GM19397 (cell line): ENCODE data around the gene PTPRM.

Experiments used
- ATAC-seq: cut with Tn5 transposase; IDR thresholded peaks from one replicate; pipeline ENCODE4 v1.9.1; 2021; ENCODE audit warnings: mild to moderate bottlenecking, moderate library complexity; ENCODE audit not compliant: unreplicated experiment

PTPRM gene

DNA sequence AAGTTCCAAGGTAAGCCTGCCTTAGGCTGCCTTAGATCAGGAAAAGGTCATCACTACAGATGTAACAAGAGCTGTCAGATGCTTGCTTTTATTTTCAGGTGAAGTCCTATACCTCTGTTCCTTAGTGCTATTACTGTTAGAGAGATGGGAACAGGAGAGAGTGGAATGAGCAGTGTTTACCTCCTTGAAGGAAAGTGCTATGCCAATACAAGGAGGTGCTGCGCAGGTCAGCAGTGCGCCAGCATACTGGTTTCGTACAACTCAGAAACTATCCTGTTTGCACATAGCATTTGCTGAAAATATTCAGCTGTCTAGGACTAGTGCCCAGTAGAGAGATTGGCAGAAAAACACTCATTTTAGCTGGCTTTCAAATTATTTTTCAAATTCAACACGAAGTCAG is 629.1 kb downstream of the PTPRM start:
- ATAC-seq, result no peak

DNA sequence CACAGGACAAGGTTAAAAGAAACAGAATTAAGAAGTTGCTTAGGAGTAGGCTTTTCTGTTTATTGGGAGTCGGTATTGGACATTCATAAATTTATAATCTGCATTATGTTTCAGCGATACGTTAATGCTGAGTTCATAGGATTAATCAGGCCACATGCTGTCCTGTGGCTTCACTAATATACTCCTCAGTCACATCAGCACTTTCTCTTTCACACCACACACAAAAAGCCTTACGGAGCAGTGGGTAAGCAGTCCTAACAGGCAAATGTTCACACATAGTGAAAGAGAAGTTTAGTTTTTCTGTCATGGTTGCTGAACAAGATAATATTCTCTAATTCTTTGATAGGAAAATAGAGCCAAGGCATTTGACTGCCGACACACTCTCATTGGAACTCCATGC is 630.4 kb downstream of the PTPRM start:
- ATAC-seq, result no peak

DNA sequence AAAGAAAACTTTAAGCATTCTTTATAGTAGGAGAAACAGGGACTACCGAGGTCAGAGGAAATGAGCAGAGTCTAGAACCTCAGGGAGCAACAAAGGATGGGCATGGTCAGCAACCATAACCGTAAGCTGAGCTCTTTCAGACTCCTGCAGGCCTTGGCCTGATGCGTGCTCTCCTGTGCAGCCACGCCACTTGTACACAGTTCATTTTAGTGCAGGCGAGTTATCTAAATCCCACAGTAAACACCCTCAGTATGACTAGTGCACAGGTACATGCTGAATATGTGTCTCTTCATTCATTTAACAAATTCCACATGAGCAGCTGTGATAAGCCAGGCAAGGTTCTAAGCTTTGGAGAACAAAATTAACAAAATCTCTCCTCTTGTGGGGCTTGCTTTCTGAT is 640.9 kb downstream of the PTPRM start:
- no peak for ATAC-seq

DNA sequence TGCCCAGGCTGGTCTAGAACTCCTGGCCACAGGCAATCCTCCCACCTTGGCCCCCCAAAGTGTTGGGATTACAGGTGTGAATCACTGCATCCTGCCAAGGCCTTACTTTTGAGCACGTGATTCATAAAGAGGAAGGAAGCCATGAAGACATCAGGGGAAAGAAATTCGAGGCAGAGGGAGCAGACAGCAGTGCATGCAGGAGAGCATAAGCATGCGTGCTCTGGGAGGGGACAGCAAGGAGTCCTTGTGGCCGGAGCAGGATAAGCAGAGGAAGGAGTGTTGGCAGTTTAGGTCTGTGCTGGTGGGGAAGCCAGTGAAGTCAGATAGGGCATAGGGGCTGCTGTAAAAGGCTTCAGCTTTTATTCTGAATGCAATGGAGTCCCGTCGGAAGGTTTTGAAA is 641.6 kb downstream of the PTPRM start:
- no peak for ATAC-seq

DNA sequence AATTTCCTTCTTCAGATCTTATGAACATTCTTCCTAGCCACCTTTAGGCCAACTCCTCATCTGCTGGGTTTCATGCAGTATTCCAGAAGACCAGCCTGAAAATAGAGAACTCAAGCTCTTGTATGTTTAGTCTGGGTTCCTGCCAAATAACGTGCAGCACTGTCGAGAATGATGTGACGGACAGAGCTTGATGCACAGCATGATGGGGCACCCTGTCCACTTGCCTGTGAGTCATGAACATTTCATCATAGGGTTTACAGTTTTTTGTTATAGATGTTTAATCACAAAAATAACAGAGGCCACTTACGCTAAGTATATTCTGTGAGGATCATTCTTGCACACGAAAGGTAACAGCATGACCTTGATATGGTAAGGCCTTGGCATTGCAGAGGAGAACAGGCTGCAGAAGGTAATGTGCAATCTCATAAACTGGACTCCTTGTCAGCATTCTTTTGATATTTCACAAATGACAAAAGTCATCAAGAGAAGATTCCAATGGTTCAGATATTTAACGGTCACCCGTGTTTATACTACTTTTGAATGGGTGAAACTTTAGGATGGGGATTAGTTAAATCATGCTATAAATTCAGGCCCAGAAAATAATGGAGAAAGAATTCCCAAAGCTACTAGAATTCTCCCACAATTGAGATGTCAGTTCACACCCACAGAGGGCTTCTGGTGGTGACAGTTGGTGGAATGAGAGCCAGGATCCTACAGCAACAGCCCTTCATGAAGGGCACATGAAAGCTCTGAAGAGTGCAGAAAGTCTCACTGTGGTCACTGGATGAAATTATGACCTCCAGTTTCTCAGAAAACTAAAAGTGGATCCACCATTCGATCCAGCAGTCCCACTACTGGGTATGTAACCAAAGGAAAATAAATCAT is 646.0 kb downstream of the PTPRM start:
- ATAC-seq, result no peak

DNA sequence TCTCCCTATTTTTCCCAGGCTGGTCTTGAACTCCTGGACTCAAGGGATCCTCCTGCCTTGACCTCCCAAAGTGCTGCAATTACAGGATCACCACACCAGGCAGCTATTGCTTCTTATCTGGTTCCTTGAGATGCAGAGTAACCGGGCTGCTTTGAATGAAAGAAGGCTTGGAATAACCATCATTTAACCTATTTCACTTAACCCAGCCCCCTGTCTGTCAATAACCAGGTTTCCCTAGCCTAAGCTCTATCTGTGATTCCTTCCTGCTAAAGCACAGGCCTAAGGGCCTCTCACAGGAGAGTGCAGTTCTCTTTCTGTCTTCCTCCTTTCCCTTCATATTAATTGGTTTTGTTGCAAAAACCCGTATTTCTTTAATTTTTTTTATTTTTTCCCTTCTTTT is 648.6 kb downstream of the PTPRM start:
- no peak for ATAC-seq

DNA sequence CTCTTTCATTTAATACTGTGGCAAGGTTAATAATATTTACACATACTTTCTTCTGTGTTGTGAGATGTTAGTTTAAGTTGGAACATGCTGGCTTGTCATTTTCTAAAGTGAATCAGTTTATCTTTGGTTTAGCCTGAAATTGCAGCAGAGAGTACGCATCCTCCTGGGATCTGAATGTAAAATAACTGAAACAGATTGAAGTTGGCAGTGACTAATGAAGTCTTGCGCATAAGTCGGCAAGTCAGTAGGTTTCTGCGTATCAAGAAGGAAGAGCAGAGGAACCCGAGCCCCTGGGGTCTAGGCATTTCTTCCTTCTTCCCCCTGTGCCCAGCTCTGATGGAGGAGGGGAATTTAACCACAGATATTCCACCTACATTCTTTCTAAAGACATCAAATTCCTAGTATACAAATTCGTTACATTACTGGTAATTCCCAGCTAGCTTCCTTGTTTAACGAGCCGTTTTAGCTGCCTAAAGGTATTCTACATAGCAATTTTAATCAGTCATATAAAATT is 650.0 kb downstream of the PTPRM start:
- no peak for ATAC-seq

DNA sequence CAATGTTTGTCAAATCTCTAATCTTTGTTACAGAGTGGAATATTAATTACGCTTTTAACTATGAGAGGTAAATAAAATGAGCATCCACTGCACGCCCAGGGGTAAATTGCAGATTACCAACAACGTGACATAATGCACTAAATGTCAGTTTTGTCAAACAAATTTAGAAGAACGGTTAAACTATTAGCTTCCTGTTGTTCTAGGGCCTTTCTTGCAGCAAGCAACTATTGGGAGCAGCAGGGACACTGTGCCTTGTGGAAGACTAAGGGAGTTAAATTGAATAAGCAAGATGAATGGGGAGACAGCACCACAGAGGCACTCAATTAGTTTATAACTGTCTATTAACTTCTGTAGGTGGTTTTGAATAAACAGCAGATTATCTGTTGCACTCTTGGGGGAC is 651.1 kb downstream of the PTPRM start:
- no peak for ATAC-seq

DNA sequence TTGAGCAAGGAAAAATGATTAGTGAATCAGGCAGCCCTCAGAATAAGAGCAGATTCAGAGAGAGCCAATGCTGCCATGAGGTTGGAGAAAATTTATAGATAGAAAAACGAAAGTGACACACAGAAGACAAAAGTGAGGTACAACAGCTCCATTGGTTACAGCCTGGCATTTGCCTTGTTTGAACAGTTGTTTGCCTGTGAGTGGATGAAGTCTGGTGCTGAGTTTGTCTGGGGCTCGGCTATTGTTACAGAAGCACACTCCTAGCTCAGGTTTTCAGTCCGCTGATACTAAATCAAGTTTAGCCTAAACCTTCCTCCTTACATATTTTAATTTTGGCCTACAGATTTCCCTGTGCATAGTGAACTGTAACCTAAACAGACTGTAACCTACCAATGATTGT is 654.3 kb downstream of the PTPRM start:
- ATAC-seq, result no peak

DNA sequence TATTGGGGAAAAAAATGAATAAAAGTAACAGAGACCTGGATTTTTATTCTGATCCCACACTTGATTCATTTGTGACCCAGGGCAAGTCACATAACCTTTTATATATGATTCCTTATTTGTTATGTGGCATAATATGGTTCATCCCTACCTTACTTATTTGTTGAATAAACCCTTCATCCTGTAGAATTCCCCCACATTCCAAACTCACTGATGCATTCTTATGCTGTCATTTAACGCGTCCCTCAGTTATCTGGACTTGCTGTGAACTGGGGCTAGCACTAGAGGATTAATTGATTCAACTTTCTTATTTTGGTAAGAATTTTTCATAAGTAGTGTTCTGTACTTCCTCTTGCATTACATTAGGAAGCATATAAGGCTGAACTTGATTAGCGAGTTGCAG is 657.5 kb downstream of the PTPRM start:
- ATAC-seq, result no peak

DNA sequence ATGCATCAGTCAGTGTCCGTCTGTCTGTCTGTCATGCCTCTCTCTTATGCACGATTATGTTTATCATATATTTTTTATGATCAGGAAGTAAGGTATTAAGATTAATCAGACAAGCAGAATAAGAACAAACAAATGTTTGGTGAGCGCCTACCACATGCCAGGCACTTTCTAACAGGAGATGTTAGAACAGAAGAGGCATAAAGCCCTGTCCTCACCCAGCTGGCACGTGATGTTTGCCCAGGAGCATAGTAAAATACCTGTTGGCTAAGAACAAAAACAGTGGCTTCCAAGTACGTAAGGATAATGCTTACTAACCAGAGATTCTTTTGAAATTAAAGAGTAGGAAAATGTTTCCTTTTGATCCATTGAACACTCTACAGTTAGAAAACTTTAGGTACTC is 661.9 kb downstream of the PTPRM start:
- no peak for ATAC-seq

DNA sequence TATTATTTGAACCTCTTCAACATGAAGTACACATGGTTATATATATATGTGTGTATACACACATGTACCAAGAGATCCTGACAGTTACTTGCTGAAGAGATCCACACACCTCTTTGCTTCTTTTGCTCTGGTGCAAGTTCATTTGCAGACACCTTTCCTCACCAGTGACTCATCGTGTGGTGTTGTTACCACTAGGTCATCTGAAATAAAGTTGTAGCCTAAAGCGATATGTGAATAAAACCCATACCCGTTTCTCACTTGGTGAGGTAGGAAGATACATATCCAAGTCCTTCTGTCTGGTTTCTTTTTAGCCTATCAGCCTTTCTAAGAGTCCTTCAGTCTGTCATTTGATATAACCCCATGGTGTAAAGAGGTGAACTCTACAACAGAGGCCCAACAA is 662.7 kb downstream of the PTPRM start:
- ATAC-seq, result no peak

DNA sequence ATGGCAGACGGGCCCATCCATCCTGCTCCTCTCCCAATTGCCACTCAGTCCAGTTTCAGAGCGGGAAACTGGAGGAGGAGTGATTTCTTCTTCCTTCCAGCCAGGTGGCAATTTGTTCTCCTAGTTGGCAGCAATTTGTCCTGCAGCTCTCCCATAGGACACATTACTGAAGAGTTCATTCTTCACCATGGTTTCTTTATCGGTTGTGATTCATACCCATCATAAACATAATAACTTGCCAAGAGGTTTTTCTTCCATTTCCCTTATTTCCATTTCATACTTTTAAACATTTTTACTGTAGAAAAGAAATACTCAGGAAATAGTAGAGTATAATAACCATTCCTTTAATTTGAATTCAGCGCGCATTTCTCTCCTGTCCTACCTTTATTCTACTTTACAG is 664.2 kb downstream of the PTPRM start:
- no peak for ATAC-seq

DNA sequence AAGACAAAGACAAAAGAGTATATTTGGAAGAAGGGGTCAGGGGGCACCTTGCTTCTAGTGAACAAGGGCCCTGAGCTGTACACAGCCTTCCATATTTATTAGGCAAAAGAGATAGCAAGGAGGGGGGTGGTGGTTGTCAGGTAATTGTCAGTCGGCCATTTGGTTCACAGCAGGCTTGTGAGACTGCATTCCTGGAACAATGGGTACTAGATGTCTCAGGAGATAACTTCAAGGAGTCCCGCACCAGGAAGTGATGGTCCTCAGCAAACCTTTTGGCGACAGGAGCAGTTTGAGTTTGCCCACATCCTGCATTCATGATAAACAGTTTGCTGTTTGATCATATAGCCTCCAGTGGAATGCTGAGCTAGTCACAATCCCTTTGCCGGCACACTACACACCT is 665.7 kb downstream of the PTPRM start:
- no peak for ATAC-seq

DNA sequence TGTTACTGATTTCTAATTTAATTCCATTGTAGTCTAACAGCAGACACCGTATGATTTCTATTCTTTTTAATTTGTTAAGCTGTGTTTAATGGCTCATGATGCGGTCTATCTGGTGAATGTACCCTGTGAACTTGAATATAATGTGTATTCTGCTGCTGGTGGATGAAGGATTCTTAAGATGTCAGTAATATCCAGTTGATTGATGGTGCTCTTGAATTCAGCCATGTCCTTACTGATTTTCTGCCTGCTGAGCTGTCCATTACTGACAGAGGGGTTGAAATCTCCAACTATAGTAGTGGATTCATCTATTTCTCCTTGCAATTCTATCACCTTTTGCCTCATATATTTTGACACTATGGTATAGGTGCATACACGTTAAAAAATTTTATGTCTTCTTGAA is 668.8 kb downstream of the PTPRM start:
- ATAC-seq, result no peak

DNA sequence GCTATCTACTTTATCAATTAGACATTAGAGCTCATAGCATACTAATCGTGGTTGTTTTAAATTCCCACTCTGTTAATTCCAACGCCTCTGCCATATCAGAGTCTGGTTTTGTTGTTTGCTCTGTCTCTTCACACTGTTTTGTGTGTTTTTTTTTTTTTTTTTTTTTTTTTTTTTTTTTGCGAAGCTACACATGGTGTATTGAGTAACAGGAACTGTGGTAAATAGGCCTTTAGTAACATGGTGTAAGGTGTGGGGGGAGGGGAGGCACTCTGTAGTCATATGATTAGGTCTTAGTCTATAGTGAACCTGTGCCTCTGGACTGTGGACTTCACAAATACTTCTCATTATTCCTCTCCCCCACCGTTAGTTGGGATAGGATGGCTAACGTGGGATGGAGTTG is 671.4 kb downstream of the PTPRM start:
- ATAC-seq, result no peak

DNA sequence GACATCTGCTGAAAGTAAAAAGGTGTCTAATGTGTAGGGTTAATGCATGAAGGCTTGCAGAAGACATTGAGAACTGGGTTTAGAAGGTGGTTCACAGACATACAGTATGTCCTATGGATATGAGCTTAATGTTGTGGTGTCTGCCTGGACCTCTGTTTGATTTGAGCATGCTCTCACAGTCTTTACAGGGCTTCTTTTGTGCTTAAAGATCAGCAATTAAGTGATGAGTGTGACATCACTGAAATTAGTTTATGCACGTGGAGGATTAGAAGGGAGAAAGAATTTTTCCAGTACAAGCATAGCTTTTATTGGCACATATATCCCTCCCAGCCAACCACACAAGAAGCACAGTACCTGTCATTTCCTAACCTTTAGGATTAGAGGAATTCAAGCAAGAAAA is 674.6 kb downstream of the PTPRM start:
- no peak for ATAC-seq

DNA sequence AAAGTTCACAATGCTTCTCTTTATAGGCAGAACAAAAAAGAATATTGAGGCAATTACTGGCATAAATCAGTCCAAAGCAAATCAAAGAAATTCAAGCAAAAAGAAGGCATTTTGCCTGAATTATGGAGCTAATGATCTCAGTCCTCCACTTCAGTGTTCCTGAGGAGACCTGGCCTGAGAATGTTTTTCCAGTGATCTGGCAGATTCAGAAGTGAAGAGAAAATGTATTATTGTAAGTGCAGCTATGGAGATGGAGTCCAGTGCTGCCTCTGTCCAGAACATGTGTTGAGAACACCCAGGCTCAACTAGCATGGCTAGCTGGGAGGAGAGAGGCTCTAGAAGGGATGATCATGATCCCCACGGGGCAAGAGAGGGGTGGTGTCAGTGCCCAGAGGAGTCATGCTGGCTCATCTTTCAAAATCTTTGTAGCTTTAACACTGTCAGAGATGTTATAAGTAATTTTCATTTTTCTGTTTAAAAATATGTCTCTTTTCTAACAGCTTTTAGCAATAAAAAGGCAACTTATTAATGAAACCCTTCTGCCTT is 675.1 kb downstream of the PTPRM start:
- ATAC-seq, result no peak

DNA sequence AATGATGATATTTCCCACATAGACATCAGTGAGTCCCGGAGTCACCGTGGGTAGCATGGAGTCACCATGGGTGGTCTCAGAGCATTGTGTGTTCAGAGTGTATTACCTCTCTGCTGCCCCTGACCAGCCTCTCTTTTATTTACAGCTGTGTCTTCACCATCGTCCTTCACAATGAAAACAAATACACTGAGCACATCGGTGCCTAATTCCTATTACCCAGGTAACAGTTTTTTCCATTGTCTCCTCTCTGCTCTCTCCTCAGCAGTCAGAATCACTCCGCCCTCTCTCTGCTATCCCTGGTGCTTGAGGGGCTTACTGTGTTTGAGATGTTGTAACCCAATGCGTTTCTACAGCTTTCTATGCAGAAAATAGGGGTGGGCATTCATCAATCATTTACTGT is 680.6 kb downstream of the PTPRM start:
- no peak for ATAC-seq

DNA sequence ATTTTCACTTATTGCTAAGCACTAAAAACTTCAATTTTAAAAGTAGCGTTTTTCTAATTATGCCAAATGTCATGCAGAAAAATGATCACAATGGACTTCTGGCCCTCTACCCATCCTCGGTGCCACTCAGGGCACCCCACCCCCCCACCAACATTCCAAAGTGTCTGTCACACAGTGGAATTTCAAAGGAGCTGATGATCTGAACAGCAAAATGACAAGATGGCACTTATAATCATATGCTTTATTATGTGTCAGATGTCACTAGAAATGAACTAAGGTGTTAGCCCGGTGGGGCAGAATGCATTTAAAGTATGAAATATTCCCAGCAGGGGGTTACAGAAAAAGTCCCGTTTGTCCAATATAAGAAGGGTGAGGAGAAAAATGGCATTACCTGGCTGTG is 681.5 kb downstream of the PTPRM start:
- no peak for ATAC-seq

DNA sequence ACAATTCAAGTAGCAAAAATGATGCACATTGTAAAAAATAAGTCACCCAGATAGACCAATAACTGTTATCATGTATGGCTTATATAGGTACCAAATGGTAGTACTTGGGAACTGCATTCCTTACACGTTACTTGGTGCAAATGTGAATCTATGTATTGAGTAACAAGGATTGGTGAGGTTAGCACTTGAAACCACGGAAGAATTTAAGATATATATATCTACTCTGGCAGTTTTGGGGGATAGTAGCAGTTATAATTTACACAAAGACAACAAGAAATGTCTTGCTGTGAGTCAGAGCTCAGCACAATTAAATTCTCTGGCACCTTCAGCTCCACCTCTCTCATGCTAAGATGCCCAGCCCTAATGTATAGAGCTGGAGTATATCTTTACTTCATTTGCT is 682.7 kb downstream of the PTPRM start:
- no peak for ATAC-seq

DNA sequence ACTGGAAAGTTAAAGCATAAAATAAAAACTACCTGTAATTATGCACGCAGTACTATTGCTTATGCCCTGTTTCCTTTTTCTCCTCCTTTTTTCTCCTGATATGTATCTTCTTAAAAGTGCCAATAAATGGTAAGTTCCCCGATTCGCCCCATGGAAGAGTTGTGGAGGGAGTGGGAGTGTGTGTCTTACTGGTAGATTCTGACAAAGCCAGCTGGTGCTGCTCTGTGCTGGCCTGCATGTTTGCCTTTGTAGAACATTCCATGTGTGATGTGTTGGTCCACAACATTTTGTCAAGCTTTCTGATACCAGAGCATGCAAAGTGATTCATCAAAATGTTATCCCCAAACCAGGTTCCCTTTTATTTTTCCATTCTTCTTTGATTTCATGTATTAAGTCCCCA is 685.3 kb downstream of the PTPRM start:
- ATAC-seq, result no peak

DNA sequence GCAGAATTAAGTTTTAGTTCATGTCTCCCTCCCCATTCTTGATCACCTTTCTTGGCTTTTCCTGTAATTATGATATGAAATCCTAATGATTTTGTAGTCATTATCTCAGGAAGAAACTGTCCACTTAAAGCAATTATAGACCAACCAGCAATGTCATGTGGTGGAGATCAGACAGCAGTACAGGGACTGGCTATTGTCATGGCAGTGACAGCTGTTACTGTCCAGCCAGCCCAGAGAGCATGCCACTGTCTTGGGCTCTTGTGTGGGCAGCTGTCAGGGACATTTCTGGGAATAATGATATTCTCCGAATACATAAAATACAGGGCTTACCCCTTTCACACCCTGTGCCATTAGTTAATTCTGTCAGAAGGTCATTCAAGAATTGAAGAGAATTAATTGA is 686.8 kb downstream of the PTPRM start:
- no peak for ATAC-seq
